ENCODE measurements around the gene TOR1B. TPM values are rescaled to one million over a fixed set of nuclear protein-coding genes. Genes with fewer than 3 reads are reported as not detected.

The TOR1B gene
- total and polyA plus RNA-seq, 2 donors (not counting 1 experiment from before 2014, with no cell fraction given), result 13.3 to 17.4 TPM

DNA sequence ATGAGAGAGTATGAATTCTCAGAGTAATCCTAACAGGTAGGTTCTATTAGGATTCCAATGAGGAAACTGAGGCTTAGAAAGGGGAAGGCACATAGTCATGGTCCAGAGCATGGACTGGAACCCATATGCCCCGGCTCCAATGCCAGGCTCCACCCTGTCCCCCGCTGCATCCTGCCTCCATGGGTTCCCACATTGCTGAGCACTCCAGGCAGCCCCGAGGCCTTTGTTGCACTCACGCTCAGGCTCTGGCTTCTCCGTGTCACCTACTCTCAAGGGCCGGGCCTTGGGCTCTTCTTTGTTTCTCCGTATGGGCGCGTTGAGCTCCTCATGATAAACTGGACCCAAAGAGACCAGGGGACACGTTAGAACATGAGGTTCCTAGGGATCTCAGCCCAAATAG lies 26.0 kb downstream of the TOR1B start:
- H3K4me3 Mint-ChIP-seq, result no peak overlapping the region
- H4K20me1 ChIP-seq (ENCODE audit: control insufficient read depth, insufficient read depth, low read length, poor library complexity, severe bottlenecking), result peaks cover 7% of the 10 kb centered on the region
- no peak overlapping the region for H2AFZ ChIP-seq (ENCODE audit: insufficient read depth, low read depth, low read length, poor library complexity, severe bottlenecking)
- TF ChIP-seq, protein P1, sequence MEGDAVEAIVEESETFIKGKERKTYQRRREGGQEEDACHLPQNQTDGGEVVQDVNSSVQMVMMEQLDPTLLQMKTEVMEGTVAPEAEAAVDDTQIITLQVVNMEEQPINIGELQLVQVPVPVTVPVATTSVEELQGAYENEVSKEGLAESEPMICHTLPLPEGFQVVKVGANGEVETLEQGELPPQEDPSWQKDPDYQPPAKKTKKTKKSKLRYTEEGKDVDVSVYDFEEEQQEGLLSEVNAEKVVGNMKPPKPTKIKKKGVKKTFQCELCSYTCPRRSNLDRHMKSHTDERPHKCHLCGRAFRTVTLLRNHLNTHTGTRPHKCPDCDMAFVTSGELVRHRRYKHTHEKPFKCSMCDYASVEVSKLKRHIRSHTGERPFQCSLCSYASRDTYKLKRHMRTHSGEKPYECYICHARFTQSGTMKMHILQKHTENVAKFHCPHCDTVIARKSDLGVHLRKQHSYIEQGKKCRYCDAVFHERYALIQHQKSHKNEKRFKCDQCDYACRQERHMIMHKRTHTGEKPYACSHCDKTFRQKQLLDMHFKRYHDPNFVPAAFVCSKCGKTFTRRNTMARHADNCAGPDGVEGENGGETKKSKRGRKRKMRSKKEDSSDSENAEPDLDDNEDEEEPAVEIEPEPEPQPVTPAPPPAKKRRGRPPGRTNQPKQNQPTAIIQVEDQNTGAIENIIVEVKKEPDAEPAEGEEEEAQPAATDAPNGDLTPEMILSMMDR (IDR thresholded peaks at IDR 0.05), result no peak
- TF ChIP-seq EZH2 (IDR thresholded peaks at IDR 0.05; ENCODE audit: borderline replicate concordance, insufficient read depth, low read depth, low read length, poor library complexity, severe bottlenecking), result no peak
- H3K9me3 Mint-ChIP-seq (ENCODE audit: insufficient read depth), result no peaks in the 10 kb centered on the region
- no peak overlapping the region for H3K27ac ChIP-seq (ENCODE audit: low read length in 2 of 2)
- H3K27ac Mint-ChIP-seq, result no peak overlapping the region
- ATAC-seq (ENCODE audit: low read depth) (no peak), DNase-seq (no peak)
- no peak overlapping the region for H3K9ac ChIP-seq (ENCODE audit: low read length)
- intact Hi-C loops (cut with micrococcal nuclease), result no loop called here
- CTCF ChIA-PET, result interaction anchor here (0.7 kb wide), 1 partner anchor 407 kb away, joined by 3 read pairs; no protein-coding TSS in a partner anchor
- H3K4me3 ChIP-seq (ENCODE audit: control extremely low read depth in 1 of 5, extremely low read depth in 1 of 5, insufficient read depth in 1 of 5, low read depth in 2 of 5, low read length in 4 of 5), result no peak overlapping the region
- peaks cover 0 to 46% of the 10 kb centered on the region in 2 experiments for H3K36me3 ChIP-seq (replicated peaks in 1 of 2; ENCODE audit: control extremely low read depth in 1 of 2, control insufficient read depth in 1 of 2, extremely low read depth in 1 of 2, insufficient read depth in 2 of 2, low read length in 1 of 2)
- H3K4me2 ChIP-seq (replicated peaks; ENCODE audit: low read depth, low read length, poor library complexity, severe bottlenecking), result no peak overlapping the region
- H3K79me2 ChIP-seq (ENCODE audit: control insufficient read depth, insufficient read depth, low read length), result peaks cover 8% of the 10 kb centered on the region
- peaks cover 3 to 4% of the 10 kb centered on the region in 2 donors for H3K4me1 ChIP-seq (ENCODE audit: control insufficient read depth in 2 of 2, insufficient read depth in 2 of 2, low read length in 2 of 2)
- H3K9me3 ChIP-seq (ENCODE audit: control extremely low read depth in 1 of 3, control insufficient read depth in 2 of 3, insufficient read depth in 1 of 3, low read length in 2 of 3), result no peaks in the 10 kb centered on the region
- WGBS (ENCODE audit: insufficient coverage), result 97% methylated on average over 10 of the region's 10 CpGs
- POLR2A ChIA-PET, result no interaction called here
- no peaks in the 10 kb centered on the region for H3K27me3 ChIP-seq (replicated peaks in 1 of 4; ENCODE audit: control extremely low read depth in 1 of 4, control insufficient read depth in 3 of 4, insufficient read depth in 4 of 4, low read length in 3 of 4)
- peaks cover 11% of the 10 kb centered on the region for H3K4me1 Mint-ChIP-seq
- H3K27me3 Mint-ChIP-seq, result no peaks in the 10 kb centered on the region

DNA sequence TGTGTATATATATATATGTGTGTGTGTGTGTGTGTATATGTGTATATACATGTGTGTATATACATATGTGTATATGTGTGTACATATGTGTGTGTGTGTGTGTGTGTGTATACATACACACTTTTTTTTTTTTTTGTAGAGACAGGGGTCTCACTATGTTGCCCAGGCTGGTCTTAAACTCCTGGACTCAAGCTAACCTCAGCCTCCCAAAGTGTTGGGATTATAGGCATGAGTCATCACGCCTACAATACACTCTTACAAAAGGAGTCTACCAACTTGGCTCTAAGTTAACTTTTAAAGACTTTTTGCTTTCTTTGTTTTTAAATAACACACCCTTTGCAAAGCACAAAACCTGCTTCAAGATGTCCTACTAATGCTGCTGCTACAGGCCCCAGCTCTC lies 30.0 kb downstream of the TOR1B start:
- Mint-ChIP-seq H3K27me3 (no peaks in the 10 kb centered on the region), H3K4me1 (peaks cover 42% of the 10 kb centered on the region), H3K4me3 (no peak overlapping the region), H3K9me3 (ENCODE audit: insufficient read depth) (no peaks in the 10 kb centered on the region), H3K27ac (no peak overlapping the region)
- H3K79me2 ChIP-seq (ENCODE audit: control insufficient read depth, insufficient read depth, low read length), result peaks cover 41% of the 10 kb centered on the region
- TF ChIP-seq EZH2 (IDR thresholded peaks at IDR 0.05; ENCODE audit: borderline replicate concordance, insufficient read depth, low read depth, low read length, poor library complexity, severe bottlenecking), result no peak
- TF ChIP-seq, protein P1 (IDR thresholded peaks at IDR 0.05), result no peak
- H3K4me3 ChIP-seq (ENCODE audit: control extremely low read depth in 1 of 5, extremely low read depth in 1 of 5, insufficient read depth in 1 of 5, low read depth in 2 of 5, low read length in 4 of 5), result no peak overlapping the region
- no peak overlapping the region for H3K4me2 ChIP-seq (replicated peaks; ENCODE audit: low read depth, low read length, poor library complexity, severe bottlenecking)
- no peaks in the 10 kb centered on the region for H3K9me3 ChIP-seq (ENCODE audit: control extremely low read depth in 1 of 3, control insufficient read depth in 2 of 3, insufficient read depth in 1 of 3, low read length in 2 of 3)
- H3K27me3 ChIP-seq (replicated peaks in 1 of 4; ENCODE audit: control extremely low read depth in 1 of 4, control insufficient read depth in 3 of 4, insufficient read depth in 4 of 4, low read length in 3 of 4), result no peaks in the 10 kb centered on the region
- no peak for DNase-seq
- no peak for ATAC-seq (ENCODE audit: low read depth)
- H3K27ac ChIP-seq (ENCODE audit: low read length in 2 of 2), result no peak overlapping the region
- no CpG with 5 or more reads among the region's 1 CpG for WGBS (ENCODE audit: insufficient coverage)
- H3K4me1 ChIP-seq (ENCODE audit: control insufficient read depth in 2 of 2, insufficient read depth in 2 of 2, low read length in 2 of 2), result peaks cover 22 to 25% of the 10 kb centered on the region in 2 donors
- POLR2A ChIA-PET, result no interaction called here
- peaks cover 24% of the 10 kb centered on the region for H4K20me1 ChIP-seq (ENCODE audit: control insufficient read depth, insufficient read depth, low read length, poor library complexity, severe bottlenecking)
- CTCF ChIA-PET, result no interaction called here
- H2AFZ ChIP-seq (ENCODE audit: insufficient read depth, low read depth, low read length, poor library complexity, severe bottlenecking), result no peak overlapping the region
- H3K36me3 ChIP-seq (replicated peaks in 1 of 2; ENCODE audit: control extremely low read depth in 1 of 2, control insufficient read depth in 1 of 2, extremely low read depth in 1 of 2, insufficient read depth in 2 of 2, low read length in 1 of 2), result peaks cover 0 to 44% of the 10 kb centered on the region in 2 experiments
- no peak overlapping the region for H3K9ac ChIP-seq (ENCODE audit: low read length)
- intact Hi-C loops (cut with micrococcal nuclease), result loop anchor here (10.0 kb wide), 1 partner anchor 1768 kb away; the partner anchor contains the start of genes NAIF1 and SLC25A25
